ENCODE data around the gene LMTK3. TPM values are rescaled to one million over a fixed set of nuclear protein-coding genes. Genes with fewer than 3 reads are reported as not detected.
A peak's percentile ranks its signal among the peaks of the same experiment; 100 is the strongest.

LMTK3 gene
- total RNA-seq, 1 experiment from 2014 or later = 15.9 TPM

DNA sequence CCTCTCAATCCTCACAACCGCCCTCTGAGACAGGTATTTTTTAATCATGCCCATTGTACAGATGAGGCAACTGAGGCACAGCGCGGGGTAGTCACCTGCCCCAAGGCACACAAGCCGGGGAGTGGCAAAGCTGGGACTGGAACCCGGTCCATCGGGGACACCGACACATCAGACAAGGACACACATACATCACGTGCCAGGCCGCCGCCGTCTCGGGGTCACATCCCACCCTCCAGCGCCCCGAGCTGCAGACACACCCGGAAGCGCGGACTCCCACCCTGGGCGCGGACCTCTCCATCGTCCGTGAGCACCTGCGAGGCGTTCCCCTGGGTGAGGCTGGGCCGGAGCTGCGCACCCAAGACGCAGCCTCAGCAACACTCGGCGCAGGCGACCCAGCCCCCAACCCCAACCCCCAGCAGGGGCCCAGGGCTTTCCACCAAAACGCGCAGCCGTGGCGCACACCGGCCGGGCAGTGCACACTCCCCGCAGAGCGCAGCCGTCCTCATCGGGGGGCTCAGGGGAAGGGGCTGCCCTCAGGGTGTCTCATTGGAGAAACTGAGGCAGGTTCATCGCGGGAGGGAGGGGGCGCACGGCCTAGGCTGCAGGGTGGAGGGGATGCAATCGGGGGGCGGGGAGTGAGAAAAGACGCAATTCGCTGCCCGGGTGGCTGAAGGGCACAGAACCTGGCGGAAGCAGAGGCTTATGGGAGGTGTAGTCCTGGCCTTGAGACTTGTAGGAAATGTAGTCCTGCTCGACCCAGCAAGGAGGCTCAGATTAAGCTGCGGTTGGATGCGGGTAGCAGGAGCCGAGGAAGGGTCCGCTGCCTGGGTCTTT is 1.9 kb upstream of the LMTK3 start (continued):
- TF ChIP-seq, protein P1, sequence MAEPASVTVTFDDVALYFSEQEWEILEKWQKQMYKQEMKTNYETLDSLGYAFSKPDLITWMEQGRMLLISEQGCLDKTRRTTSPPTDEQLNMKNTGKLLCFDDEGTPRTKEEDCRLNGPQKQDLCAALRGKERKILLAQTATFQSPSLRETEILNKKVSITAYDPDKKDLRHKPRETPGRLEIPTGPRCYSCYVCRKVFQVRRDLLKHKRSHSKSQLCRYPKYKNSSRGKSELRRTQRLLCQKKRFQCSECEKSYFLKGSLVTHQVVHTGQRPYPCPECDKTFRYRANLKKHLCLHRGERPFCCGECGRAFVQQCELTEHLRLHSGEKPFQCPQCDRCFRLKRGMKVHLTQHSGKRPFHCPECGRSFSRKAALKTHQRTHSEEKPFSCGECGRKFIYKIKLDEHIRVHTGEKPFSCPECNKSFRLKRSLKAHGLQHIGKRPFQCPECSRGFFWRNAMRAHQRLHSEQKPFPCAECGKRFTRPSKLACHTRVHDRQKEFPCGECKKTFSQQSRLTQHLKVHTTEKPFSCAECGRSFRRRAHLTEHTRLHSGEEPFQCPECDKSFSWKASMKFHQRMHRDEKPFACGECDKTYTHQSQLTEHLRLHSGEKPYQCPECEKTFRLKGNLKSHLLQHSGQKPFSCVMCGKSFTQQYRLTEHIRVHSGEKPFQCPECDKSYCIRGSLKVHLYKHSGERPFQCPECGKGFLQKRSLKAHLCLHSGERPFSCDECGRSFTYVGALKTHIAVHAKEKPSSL (CRISPR knock-in tag; conservative IDR thresholded peaks at IDR 0.05) = no peak
- TF ChIP-seq ZNF396 (CRISPR knock-in tag; IDR thresholded peaks at IDR 0.05; ENCODE audit: borderline replicate concordance) (no peak), ELF4 (CRISPR knock-in tag; IDR thresholded peaks at IDR 0.05; ENCODE audit: low read depth) (no peak), SP1 (CRISPR knock-in tag; conservative IDR thresholded peaks at IDR 0.05) (no peak; the same call in 1 of the 2 replicates), JUN (CRISPR knock-in tag; IDR thresholded peaks at IDR 0.05) (no peak), NFATC4 (CRISPR knock-in tag; IDR thresholded peaks at IDR 0.05) (no peak), ZNF138 (CRISPR knock-in tag; conservative IDR thresholded peaks at IDR 0.05) (no peak), MXD4 (CRISPR knock-in tag; IDR thresholded peaks at IDR 0.05; ENCODE audit: borderline replicate concordance) (no peak), TEAD1 (CRISPR knock-in tag; IDR thresholded peaks at IDR 0.05) (no peak), CREM (CRISPR knock-in tag; IDR thresholded peaks at IDR 0.05) (no peak), ZNF317 (CRISPR knock-in tag; IDR thresholded peaks at IDR 0.05; ENCODE audit: borderline replicate concordance, low read depth) (no peak), ZNF423 (CRISPR knock-in tag; IDR thresholded peaks at IDR 0.05) (peak; percentile 42; the same call in 1 of the 2 replicates)
- TF ChIP-seq, protein P2, sequence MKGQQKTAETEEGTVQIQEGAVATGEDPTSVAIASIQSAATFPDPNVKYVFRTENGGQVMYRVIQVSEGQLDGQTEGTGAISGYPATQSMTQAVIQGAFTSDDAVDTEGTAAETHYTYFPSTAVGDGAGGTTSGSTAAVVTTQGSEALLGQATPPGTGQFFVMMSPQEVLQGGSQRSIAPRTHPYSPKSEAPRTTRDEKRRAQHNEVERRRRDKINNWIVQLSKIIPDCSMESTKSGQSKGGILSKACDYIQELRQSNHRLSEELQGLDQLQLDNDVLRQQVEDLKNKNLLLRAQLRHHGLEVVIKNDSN (CRISPR knock-in tag; IDR thresholded peaks at IDR 0.05) = peak; percentile 70; the same call in 1 of the 2 replicates
- TF ChIP-seq, protein P3, sequence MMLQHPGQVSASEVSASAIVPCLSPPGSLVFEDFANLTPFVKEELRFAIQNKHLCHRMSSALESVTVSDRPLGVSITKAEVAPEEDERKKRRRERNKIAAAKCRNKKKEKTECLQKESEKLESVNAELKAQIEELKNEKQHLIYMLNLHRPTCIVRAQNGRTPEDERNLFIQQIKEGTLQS (CRISPR knock-in tag; conservative IDR thresholded peaks at IDR 0.05) = no peak
- TF ChIP-seq, protein P4, sequence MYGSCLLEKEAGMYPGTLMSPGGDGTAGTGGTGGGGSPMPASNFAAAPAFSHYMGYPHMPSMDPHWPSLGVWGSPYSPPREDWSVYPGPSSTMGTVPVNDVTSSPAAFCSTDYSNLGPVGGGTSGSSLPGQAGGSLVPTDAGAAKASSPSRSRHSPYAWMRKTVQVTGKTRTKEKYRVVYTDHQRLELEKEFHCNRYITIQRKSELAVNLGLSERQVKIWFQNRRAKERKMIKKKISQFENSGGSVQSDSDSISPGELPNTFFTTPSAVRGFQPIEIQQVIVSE (CRISPR knock-in tag; IDR thresholded peaks at IDR 0.05; ENCODE audit: borderline replicate concordance) = no peak
- TF ChIP-seq, protein P5, sequence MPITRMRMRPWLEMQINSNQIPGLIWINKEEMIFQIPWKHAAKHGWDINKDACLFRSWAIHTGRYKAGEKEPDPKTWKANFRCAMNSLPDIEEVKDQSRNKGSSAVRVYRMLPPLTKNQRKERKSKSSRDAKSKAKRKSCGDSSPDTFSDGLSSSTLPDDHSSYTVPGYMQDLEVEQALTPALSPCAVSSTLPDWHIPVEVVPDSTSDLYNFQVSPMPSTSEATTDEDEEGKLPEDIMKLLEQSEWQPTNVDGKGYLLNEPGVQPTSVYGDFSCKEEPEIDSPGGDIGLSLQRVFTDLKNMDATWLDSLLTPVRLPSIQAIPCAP (CRISPR knock-in tag; IDR thresholded peaks at IDR 0.05) = no peak
- TF ChIP-seq, protein P6, sequence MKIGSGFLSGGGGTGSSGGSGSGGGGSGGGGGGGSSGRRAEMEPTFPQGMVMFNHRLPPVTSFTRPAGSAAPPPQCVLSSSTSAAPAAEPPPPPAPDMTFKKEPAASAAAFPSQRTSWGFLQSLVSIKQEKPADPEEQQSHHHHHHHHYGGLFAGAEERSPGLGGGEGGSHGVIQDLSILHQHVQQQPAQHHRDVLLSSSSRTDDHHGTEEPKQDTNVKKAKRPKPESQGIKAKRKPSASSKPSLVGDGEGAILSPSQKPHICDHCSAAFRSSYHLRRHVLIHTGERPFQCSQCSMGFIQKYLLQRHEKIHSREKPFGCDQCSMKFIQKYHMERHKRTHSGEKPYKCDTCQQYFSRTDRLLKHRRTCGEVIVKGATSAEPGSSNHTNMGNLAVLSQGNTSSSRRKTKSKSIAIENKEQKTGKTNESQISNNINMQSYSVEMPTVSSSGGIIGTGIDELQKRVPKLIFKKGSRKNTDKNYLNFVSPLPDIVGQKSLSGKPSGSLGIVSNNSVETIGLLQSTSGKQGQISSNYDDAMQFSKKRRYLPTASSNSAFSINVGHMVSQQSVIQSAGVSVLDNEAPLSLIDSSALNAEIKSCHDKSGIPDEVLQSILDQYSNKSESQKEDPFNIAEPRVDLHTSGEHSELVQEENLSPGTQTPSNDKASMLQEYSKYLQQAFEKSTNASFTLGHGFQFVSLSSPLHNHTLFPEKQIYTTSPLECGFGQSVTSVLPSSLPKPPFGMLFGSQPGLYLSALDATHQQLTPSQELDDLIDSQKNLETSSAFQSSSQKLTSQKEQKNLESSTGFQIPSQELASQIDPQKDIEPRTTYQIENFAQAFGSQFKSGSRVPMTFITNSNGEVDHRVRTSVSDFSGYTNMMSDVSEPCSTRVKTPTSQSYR (CRISPR knock-in tag; IDR thresholded peaks at IDR 0.05) = peak; percentile 63; the same call in 1 of the 2 replicates

All from WTC11 (cell line).